Fibroblast of lung (primary cell): ENCODE measurements around the gene USP11. TPM values are rescaled to one million over a fixed set of nuclear protein-coding genes. Genes with fewer than 3 reads are reported as not detected.

Source experiments
- DNase-seq, 2 donors: peaks; one replicate each; pipeline versions ENCODE4 v3.0.0 to v3.0.0-alpha.2; 2010; ENCODE audit warnings: low read depth in 2 of 2
- H2AFZ ChIP-seq: 2 replicates; pipeline ENCODE4 v1.5.1; 2012; ENCODE audit warnings: low read length, control low read depth, inconsistent platforms
- H3K27ac ChIP-seq: 2 replicates; pipeline ENCODE4 v1.5.1; 2011; ENCODE audit warnings: low read length, control low read depth; ENCODE audit not compliant: insufficient read depth
- H3K27me3 ChIP-seq: 2 replicates; pipeline ENCODE4 v1.5.1; 2011; ENCODE audit warnings: mild to moderate bottlenecking, low read length; ENCODE audit not compliant: control insufficient read depth, insufficient read depth
- H3K36me3 ChIP-seq: 2 replicates; pipeline ENCODE4 v1.5.1; 2011; ENCODE audit warnings: low read length; ENCODE audit not compliant: control insufficient read depth, insufficient read depth
- H3K4me1 ChIP-seq: 2 replicates; pipeline ENCODE4 v1.5.1; 2011; ENCODE audit warnings: low read length; ENCODE audit not compliant: control insufficient read depth, insufficient read depth; ENCODE audit errors: extremely low read depth
- H3K4me2 ChIP-seq: 2 replicates; pipeline ENCODE4 v1.5.1; 2011; ENCODE audit warnings: low read length, control low read depth; ENCODE audit not compliant: insufficient read depth; ENCODE audit errors: extremely low read depth
- H3K4me3 ChIP-seq, 4 experiments: fragments of 200-600 bp in 1 of 4; sonication (generic) in 1 of 4; replicated peaks in 1 of 4; 2 replicates each; pipeline ENCODE4 v1.5.1; 2011 to 2016; ENCODE audit warnings: low read length in 4 of 4, low read depth in 3 of 4, mild to moderate bottlenecking in 3 of 4, control low read depth in 2 of 4, inconsistent platforms in 1 of 4, mixed read lengths in 1 of 4; ENCODE audit not compliant: insufficient read depth in 1 of 4; ENCODE audit errors: control extremely low read depth in 1 of 4
- H3K79me2 ChIP-seq: 2 replicates; pipeline ENCODE4 v1.5.1; 2012; ENCODE audit warnings: mild to moderate bottlenecking, low read length, inconsistent platforms; ENCODE audit not compliant: control insufficient read depth, insufficient read depth
- H3K9ac ChIP-seq: 2 replicates; pipeline ENCODE4 v1.5.1; 2011; ENCODE audit warnings: mild to moderate bottlenecking, low read length, control low read depth; ENCODE audit not compliant: insufficient read depth
- H3K9me3 ChIP-seq: 2 replicates; pipeline ENCODE4 v1.5.1; 2012; ENCODE audit warnings: low read depth, low read length; ENCODE audit not compliant: control insufficient read depth, insufficient read depth
- H4K20me1 ChIP-seq: 2 replicates; pipeline ENCODE4 v1.5.1; 2011; ENCODE audit warnings: low read length; ENCODE audit not compliant: control insufficient read depth, insufficient read depth; ENCODE audit errors: extremely low read depth
- CTCF ChIP-seq, 2 donors: IDR thresholded peaks in 1 of 2; conservative IDR thresholded peaks in 1 of 2; 1 replicate in 1 of 2; 2 replicates in 1 of 2; pipeline ENCODE4 v1.5.1; 2011 to 2012; ENCODE audit warnings: low read length in 2 of 2, control low read depth in 1 of 2, inconsistent platforms in 1 of 2, low read depth in 1 of 2, mild to moderate bottlenecking in 1 of 2
- EZH2 ChIP-seq: IDR thresholded peaks from 2 replicates; pipeline ENCODE4 v1.5.1; 2012; ENCODE audit warnings: low read length, control low read depth, mild to moderate bottlenecking; ENCODE audit errors: missing control alignments
- polyA plus RNA-seq, 2 donors: library from polyadenylated mRNA; depleted of rRNA in 1 of 2; stranded (reverse) in 1 of 2; unstranded in 1 of 2; fragments of >200 nt; gene quantifications; 2 replicates each; pipeline ENCODE4 v1.2.1, GENCODE V29; 2011 to 2012; ENCODE audit warnings: missing spikeins in 1 of 2
- total RNA-seq: library from RNA; depleted of rRNA; stranded (reverse); fragments of >200 nt; gene quantifications from 2 replicates; pipeline ENCODE4 v1.2.1, GENCODE V29; 2014

The USP11 gene
- total and polyA plus RNA-seq, 2 donors (not counting 1 experiment from before 2014, with no cell fraction given), result 24.6 to 47.9 TPM

- Histone ChIP-seq H3K79me2 (no peaks in the 10 kb centered on the region), H3K4me3 (no peak overlapping the region), H3K4me1 (no peaks in the 10 kb centered on the region), H3K27me3 (no peaks in the 10 kb centered on the region), H3K9me3 (no peaks in the 10 kb centered on the region), H3K9ac (no peak overlapping the region), H2AFZ (no peak overlapping the region), H4K20me1 (no peaks in the 10 kb centered on the region), H3K4me2 (no peak overlapping the region), H3K27ac (no peak overlapping the region), H3K36me3 (peaks cover 16% of the 10 kb centered on the region)
- DNase-seq, result no peak
- TF ChIP-seq EZH2, result no peak
- no peak for TF ChIP-seq CTCF (conservative IDR thresholded peaks at IDR 0.05 in 1 of 2, IDR thresholded peaks at IDR 0.05 in 1 of 2; ENCODE audit: low read depth in 1 of 2, low read length in 2 of 2)
Measured at GRCh38 chrX:47228550-47229270, 4.1 kb upstream of the USP11 start.

- H3K79me2 ChIP-seq, result peaks cover 5% of the 10 kb centered on the region
Measured at GRCh38 chrX:47229427-47229826, 3.4 kb upstream of the USP11 start.

More at GRCh38 chrX:47229427-47229826, 3.4 kb upstream of the USP11 start:
- H3K9me3 ChIP-seq, result no peaks in the 10 kb centered on the region
- peaks cover 13% of the 10 kb centered on the region for H3K36me3 ChIP-seq
- no peaks in the 10 kb centered on the region for H4K20me1 ChIP-seq
- no peak overlapping the region for H3K27ac ChIP-seq
- H3K9ac ChIP-seq, result no peak overlapping the region
- no peaks in the 10 kb centered on the region for H3K27me3 ChIP-seq
- DNase-seq, result no peak
- H3K4me2 ChIP-seq, result no peak overlapping the region
- no peaks in the 10 kb centered on the region for H3K4me1 ChIP-seq
- H3K4me3 ChIP-seq, result no peak overlapping the region
- TF ChIP-seq CTCF (conservative IDR thresholded peaks at IDR 0.05 in 1 of 2, IDR thresholded peaks at IDR 0.05 in 1 of 2; ENCODE audit: low read depth in 1 of 2, low read length in 2 of 2) (no peak), EZH2 (no peak)
- H2AFZ ChIP-seq, result no peak overlapping the region
